Fibroblast of lung (primary cell): Measurements from ENCODE around the gene LDLRAD4.

Experiments
- CTCF ChIP-seq, 2 donors: IDR thresholded peaks in 1 of 2; conservative IDR thresholded peaks in 1 of 2; 1 replicate in 1 of 2; 2 replicates in 1 of 2; pipeline ENCODE4 v1.5.1; 2011 to 2012; ENCODE audit warnings: low read length in 2 of 2, control low read depth in 1 of 2, inconsistent platforms in 1 of 2, low read depth in 1 of 2, mild to moderate bottlenecking in 1 of 2
- EZH2 ChIP-seq: IDR thresholded peaks from 2 replicates; pipeline ENCODE4 v1.5.1; 2012; ENCODE audit warnings: low read length, control low read depth, mild to moderate bottlenecking; ENCODE audit errors: missing control alignments

DNA sequence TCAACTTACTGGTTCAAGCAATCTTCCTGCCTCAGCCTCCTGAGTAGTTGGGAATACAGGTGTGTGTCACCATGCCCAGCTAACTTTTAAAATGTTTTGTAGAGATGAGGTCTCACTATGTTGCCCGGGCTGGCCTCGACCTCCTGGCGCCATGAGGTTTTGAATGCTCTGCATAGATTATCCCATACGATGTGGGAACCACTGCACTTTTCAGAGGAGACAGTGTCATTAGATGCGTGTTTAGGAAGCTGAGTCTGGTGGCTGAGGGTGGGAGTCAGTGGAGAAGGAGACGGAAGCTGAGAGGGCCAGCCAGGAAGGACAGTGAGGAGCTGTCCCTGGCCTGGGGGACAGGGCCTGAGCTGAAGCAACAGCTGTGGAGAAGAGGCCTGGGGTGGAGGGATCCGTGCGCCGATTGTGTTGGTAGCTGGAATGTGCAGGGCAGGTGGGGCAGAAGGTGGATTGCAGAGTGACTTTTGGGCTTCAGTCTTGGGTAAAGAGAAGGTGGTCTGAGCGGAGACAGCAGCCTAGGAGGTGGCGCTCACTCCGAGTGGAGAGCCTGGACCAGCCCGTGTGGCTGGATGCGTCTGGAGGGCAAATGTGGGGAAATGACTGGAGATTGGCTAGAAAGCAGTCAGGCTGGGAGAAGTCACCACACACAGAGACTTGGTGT lies 68.0 kb downstream of the LDLRAD4 start:
- TF ChIP-seq CTCF (conservative IDR thresholded peaks at IDR 0.05 in 1 of 2, IDR thresholded peaks at IDR 0.05 in 1 of 2; ENCODE audit: low read depth in 1 of 2, low read length in 2 of 2) (no peak), EZH2 (no peak)
